Left ventricle myocardium inferior (tissue), 1 donor: ENCODE data around the gene THADA. TPM values are rescaled to one million over a fixed set of nuclear protein-coding genes. Genes with fewer than 3 reads are reported as not detected.
"Not testable (repeated sequence)": the region's sequence is repeated elsewhere in the genome, so short reads cannot be mapped to it uniquely, and the experiment has no call there.

ENCODE experiments used
- DNase-seq: peaks from one replicate; pipeline ENCODE4 v3.0.0-alpha.2; 2020
- H3K27ac ChIP-seq: fragments of 200-600 bp; replicated peaks from 2 replicates; pipeline ENCODE4 v1.8.0; 2021
- H3K27me3 ChIP-seq: fragments of 200-600 bp; 2 replicates; pipeline ENCODE4 v1.8.0; 2021; ENCODE audit warnings: low read depth
- H3K36me3 ChIP-seq: fragments of 200-600 bp; 2 replicates; pipeline ENCODE4 v1.8.0; 2021
- H3K4me1 ChIP-seq: fragments of 200-600 bp; 2 replicates; pipeline ENCODE4 v1.8.0; 2021
- H3K4me3 ChIP-seq: fragments of 200-600 bp; 2 replicates; pipeline ENCODE4 v1.8.0; 2021; ENCODE audit warnings: mild to moderate bottlenecking, moderate library complexity
- H3K9me3 ChIP-seq: fragments of 200-600 bp; replicated peaks from 2 replicates; pipeline ENCODE4 v1.8.0; 2021
- CTCF ChIP-seq: fragments of 200-600 bp; IDR thresholded peaks from 2 replicates; pipeline ENCODE4 v1.8.0; 2021; ENCODE audit warnings: antibody characterized with exemption, mild to moderate bottlenecking, borderline replicate concordance
- intact Hi-C: fragments of 100-400 bp; cut with micrococcal nuclease; formaldehyde crosslinking; loops from one replicate; pipeline ENCODE4 v1.11.0; 2022
- total RNA-seq: library from RNA; stranded (reverse); fragmentation: NEBNext Ultra II Directional; extraction: Animal tissue kit (Norgen Biotek cat#: 25700); gene quantifications from one replicate; pipeline ENCODE4 v1.2.1, GENCODE V29; 2021
- donor health status: DM: no; HTN: yes; CAD: no; lungs with severe emphysema.

THADA gene
- total RNA-seq, 1 donor from 2014 or later, result 15.4 TPM

- H3K27me3 ChIP-seq, result no peaks in the 10 kb centered on the region
- no peaks in the 10 kb centered on the region for H3K36me3 ChIP-seq
- no peaks in the 10 kb centered on the region for H3K9me3 ChIP-seq
- no peak overlapping the region for H3K4me3 ChIP-seq
- no peak for DNase-seq
- intact Hi-C loops, result no loop called here
- H3K27ac ChIP-seq, result no peak overlapping the region
- H3K4me1 ChIP-seq, result peaks cover 30% of the 10 kb centered on the region
- TF ChIP-seq CTCF, result no peak
Measured at GRCh38 chr2:43387092-43388062, 208.5 kb downstream of the THADA start.

GRCh38 chr2:43386679-43387078 lies 209.2 kb downstream of the THADA start:
- H3K4me1 ChIP-seq, result peaks cover 27% of the 10 kb centered on the region
- H3K27me3 ChIP-seq, H3K36me3 ChIP-seq, DNase-seq, H3K9me3 ChIP-seq, H3K27ac ChIP-seq, intact Hi-C loops, H3K4me3 ChIP-seq: not testable (repeated sequence)

- no peaks in the 10 kb centered on the region for H3K9me3 ChIP-seq
- intact Hi-C loops, result no loop called here
- no peak overlapping the region for H3K27ac ChIP-seq
- H3K27me3 ChIP-seq, result no peaks in the 10 kb centered on the region
- H3K36me3 ChIP-seq, result no peaks in the 10 kb centered on the region
- peaks cover 16% of the 10 kb centered on the region for H3K4me1 ChIP-seq
- TF ChIP-seq CTCF, result no peak
- no peak for DNase-seq
- no peak overlapping the region for H3K4me3 ChIP-seq
Measured at GRCh38 chr2:43384143-43384542, 211.7 kb downstream of the THADA start.

- Histone ChIP-seq H3K4me3 (no peak overlapping the region), H3K36me3 (no peaks in the 10 kb centered on the region), H3K9me3 (no peaks in the 10 kb centered on the region), H3K27ac (no peak overlapping the region), H3K27me3 (no peaks in the 10 kb centered on the region), H3K4me1 (peaks cover 14% of the 10 kb centered on the region)
- no peak for TF ChIP-seq CTCF
- DNase-seq, result no peak
- intact Hi-C loops, result no loop called here
Measured at GRCh38 chr2:43383533-43383932, 212.3 kb downstream of the THADA start.

- Histone ChIP-seq H3K9me3 (no peaks in the 10 kb centered on the region), H3K27ac (no peak overlapping the region), H3K4me3 (no peak overlapping the region), H3K36me3 (no peaks in the 10 kb centered on the region), H3K4me1 (peaks cover 22% of the 10 kb centered on the region), H3K27me3 (no peaks in the 10 kb centered on the region)
- intact Hi-C loops, result no loop called here
- no peak for DNase-seq
- TF ChIP-seq CTCF, result no peak
Measured at GRCh38 chr2:43379494-43379893, 216.3 kb downstream of the THADA start.

- intact Hi-C loops, result no loop called here
- Histone ChIP-seq H3K36me3 (no peaks in the 10 kb centered on the region), H3K9me3 (no peaks in the 10 kb centered on the region), H3K27me3 (no peaks in the 10 kb centered on the region), H3K4me1 (peaks cover 22% of the 10 kb centered on the region), H3K4me3 (no peak overlapping the region), H3K27ac (no peak overlapping the region)
- DNase-seq, result no peak
- TF ChIP-seq CTCF, result no peak
Measured at GRCh38 chr2:43377327-43377726, 218.5 kb downstream of the THADA start.
